IMR-90 (cell line): Measurements from ENCODE around the gene HOXA3.

Experiments used
- FOS ChIP-seq: fragments of 150-350 bp; IDR thresholded peaks from 2 replicates; pipeline ENCODE4 v1.6.1; 2016; ENCODE audit warnings: low read depth, low read length
- MAFK ChIP-seq: IDR thresholded peaks from 2 replicates; pipeline ENCODE4 v1.6.1; 2012; ENCODE audit warnings: low read depth, low read length, improper control_type of control experiment
- MXI1 ChIP-seq: IDR thresholded peaks from 2 replicates; pipeline ENCODE4 v1.6.1; 2012; ENCODE audit warnings: low read depth, mild to moderate bottlenecking, low read length, moderate library complexity, borderline replicate concordance
- POLR2A ChIP-seq: IDR thresholded peaks from 2 replicates; pipeline ENCODE4 v1.6.1; 2012; ENCODE audit warnings: mild to moderate bottlenecking, low read depth, low read length
- RFX5 ChIP-seq: IDR thresholded peaks from 2 replicates; pipeline ENCODE4 v1.8.0; 2012; ENCODE audit warnings: low read depth, mild to moderate bottlenecking, low read length, moderate library complexity
- TF ChIP-seq, protein P1 (sequence below): conservative IDR thresholded peaks from 2 replicates; pipeline ENCODE4 v1.5.1; 2012; ENCODE audit warnings: mild to moderate bottlenecking, low read depth, low read length, improper control_type of control experiment

DNA sequence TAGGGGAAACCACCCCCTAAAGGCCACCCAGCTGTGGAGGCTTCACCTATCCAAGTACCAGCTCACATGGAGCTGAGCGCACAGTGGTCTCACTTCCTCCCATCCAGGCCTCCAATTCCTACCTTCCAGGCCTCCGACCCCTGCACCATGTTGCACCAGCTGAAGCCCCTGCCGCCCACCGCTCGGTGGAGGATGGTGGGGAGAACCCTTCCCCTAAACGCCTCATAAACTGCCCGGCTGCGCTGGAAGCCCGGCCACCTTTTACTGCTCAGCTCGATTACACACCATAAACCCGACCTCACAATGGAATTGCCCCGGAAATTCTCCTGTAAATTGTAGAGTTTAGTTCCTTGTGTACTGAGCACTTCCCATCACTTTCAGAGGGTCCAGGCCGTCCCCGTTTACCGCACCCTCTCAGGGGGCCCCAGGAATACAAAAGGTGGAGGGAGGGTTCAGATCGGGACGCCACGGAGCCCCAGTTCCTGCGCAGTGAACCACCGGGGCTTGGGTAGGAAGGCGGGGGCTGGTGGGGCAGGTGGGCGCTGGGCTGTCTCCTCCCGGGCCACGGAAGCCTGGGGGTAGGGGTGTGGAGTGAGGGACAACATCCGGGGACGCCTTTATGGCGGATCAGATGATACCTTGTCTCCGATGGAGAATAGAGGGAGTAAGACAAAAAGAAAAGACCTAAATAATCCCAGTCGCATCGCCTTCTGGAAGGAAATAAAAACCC lies 5.5 kb upstream of the HOXA3 start:
- TF ChIP-seq, protein P1, sequence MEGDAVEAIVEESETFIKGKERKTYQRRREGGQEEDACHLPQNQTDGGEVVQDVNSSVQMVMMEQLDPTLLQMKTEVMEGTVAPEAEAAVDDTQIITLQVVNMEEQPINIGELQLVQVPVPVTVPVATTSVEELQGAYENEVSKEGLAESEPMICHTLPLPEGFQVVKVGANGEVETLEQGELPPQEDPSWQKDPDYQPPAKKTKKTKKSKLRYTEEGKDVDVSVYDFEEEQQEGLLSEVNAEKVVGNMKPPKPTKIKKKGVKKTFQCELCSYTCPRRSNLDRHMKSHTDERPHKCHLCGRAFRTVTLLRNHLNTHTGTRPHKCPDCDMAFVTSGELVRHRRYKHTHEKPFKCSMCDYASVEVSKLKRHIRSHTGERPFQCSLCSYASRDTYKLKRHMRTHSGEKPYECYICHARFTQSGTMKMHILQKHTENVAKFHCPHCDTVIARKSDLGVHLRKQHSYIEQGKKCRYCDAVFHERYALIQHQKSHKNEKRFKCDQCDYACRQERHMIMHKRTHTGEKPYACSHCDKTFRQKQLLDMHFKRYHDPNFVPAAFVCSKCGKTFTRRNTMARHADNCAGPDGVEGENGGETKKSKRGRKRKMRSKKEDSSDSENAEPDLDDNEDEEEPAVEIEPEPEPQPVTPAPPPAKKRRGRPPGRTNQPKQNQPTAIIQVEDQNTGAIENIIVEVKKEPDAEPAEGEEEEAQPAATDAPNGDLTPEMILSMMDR: no peak
- no peak for TF ChIP-seq RFX5
- no peak for TF ChIP-seq POLR2A
- TF ChIP-seq FOS: no peak
- no peak for TF ChIP-seq MAFK
- no peak for TF ChIP-seq MXI1
